A549 (cell line): ENCODE measurements around the gene SLC25A13.

Source experiments
- BCL3 ChIP-seq: fragments of >200 bp; sonication (Bioruptor Twin); formaldehyde crosslinking; IDR thresholded peaks from 3 replicates; pipeline ENCODE4 v1.6.1; 2016
- CEBPB ChIP-seq, 2 experiments: fragments of >200 bp in 1 of 2; sonication (Bioruptor Twin) in 1 of 2; formaldehyde crosslinking in 1 of 2; IDR thresholded peaks; 2 replicates each; pipeline ENCODE4 v1.6.1; 2012 to 2016
- CTCF ChIP-seq: fragments of >200 bp; sonication (Bioruptor Twin); formaldehyde crosslinking; IDR thresholded peaks from 3 replicates; pipeline ENCODE4 v1.5.1; 2016
- EP300 ChIP-seq, 2 experiments: fragments of >200 bp; sonication (Bioruptor Twin); formaldehyde crosslinking; IDR thresholded peaks; 2 replicates in 1 of 2; 3 replicates in 1 of 2; pipeline ENCODE4 v1.6.1; 2016 to 2017
- FOXS1 ChIP-seq: fragments of 250-450 bp; sonication (Bioruptor Pico); IDR thresholded peaks from 2 replicates; pipeline ENCODE4 v1.5.0; 2020; ENCODE audit warnings: mild to moderate bottlenecking, moderate library complexity
- KDM5A ChIP-seq: fragments of 200-600 bp; sonication (generic); IDR thresholded peaks from 2 replicates; pipeline ENCODE4 v1.6.1; 2016; ENCODE audit warnings: antibody characterized with exemption, mild to moderate bottlenecking
- PHF8 ChIP-seq: fragments of 200-600 bp; sonication (generic); IDR thresholded peaks from 2 replicates; pipeline ENCODE4 v1.6.1; 2016; ENCODE audit warnings: low read depth, mild to moderate bottlenecking, antibody characterized with exemption, moderate library complexity, borderline replicate concordance
- RARB ChIP-seq: fragments of 250-450 bp; sonication (Bioruptor Pico); IDR thresholded peaks from 2 replicates; pipeline ENCODE4 v1.8.0; 2021; ENCODE audit warnings: mild to moderate bottlenecking, moderate library complexity

- TF ChIP-seq CEBPB (IDR thresholded peaks at IDR 0.05) (no peak), PHF8 (no peak), BCL3 (no peak), RARB (CRISPR knock-in tag) (no peak), CTCF (no peak), EP300 (IDR thresholded peaks at IDR 0.05) (no peak), KDM5A (no peak), FOXS1 (CRISPR knock-in tag) (no peak)
Observed at GRCh38 chr7:96204601-96205000, 117.3 kb downstream of the SLC25A13 start.
